Astrocyte (in vitro differentiated cells and primary cell): ENCODE results near the gene XRN2. TPM values are rescaled to one million over a fixed set of nuclear protein-coding genes. Genes with fewer than 3 reads are reported as not detected.

ENCODE experiments used
- DNase-seq: peaks from one replicate; pipeline ENCODE4 v3.0.0-alpha.2; 2010; ENCODE audit warnings: low read depth
- FAIRE-seq: peaks from 2 replicates; lab custom pipeline; 2011; peaks lifted over from hg19 to GRCh38; lab: Jason Lieb, UNC
- H2AFZ ChIP-seq: 2 replicates; pipeline ENCODE4 v1.6.0; 2012; ENCODE audit warnings: low read depth, low read length, inconsistent platforms
- H3K27ac ChIP-seq: 2 replicates; pipeline ENCODE4 v1.5.1; 2011; ENCODE audit warnings: low read depth, low read length, inconsistent platforms
- H3K27me3 ChIP-seq: 2 replicates; pipeline ENCODE4 v1.6.0; 2011; ENCODE audit warnings: low read length, inconsistent platforms; ENCODE audit not compliant: insufficient read depth
- H3K36me3 ChIP-seq: 2 replicates; pipeline ENCODE4 v1.5.1; 2011; ENCODE audit warnings: low read length, inconsistent platforms; ENCODE audit not compliant: insufficient read depth
- H3K4me1 ChIP-seq: 2 replicates; pipeline ENCODE4 v1.5.1; 2011; ENCODE audit warnings: low read length, inconsistent platforms; ENCODE audit not compliant: insufficient read depth
- H3K4me2 ChIP-seq: 2 replicates; pipeline ENCODE4 v1.6.0; 2012; ENCODE audit warnings: low read length, inconsistent platforms
- H3K4me3 ChIP-seq: 2 replicates; pipeline ENCODE4 v1.5.1; 2011; ENCODE audit warnings: low read depth, mild to moderate bottlenecking, low read length, inconsistent platforms; ENCODE audit not compliant: insufficient read depth
- H3K79me2 ChIP-seq: 2 replicates; pipeline ENCODE4 v1.6.0; 2012; ENCODE audit warnings: mild to moderate bottlenecking, low read length, inconsistent platforms; ENCODE audit not compliant: insufficient read depth
- H3K9ac ChIP-seq: 2 replicates; pipeline ENCODE4 v1.6.0; 2012; ENCODE audit warnings: mild to moderate bottlenecking, low read length, inconsistent platforms
- H3K9me3 ChIP-seq: 2 replicates; pipeline ENCODE4 v1.5.1; 2012; ENCODE audit warnings: low read depth, mild to moderate bottlenecking, low read length, inconsistent platforms; ENCODE audit not compliant: insufficient read depth
- H4K20me1 ChIP-seq: 2 replicates; pipeline ENCODE4 v1.6.0; 2012; ENCODE audit warnings: low read length, inconsistent platforms; ENCODE audit not compliant: insufficient read depth
- H3K27ac Mint-ChIP-seq: one replicate; pipeline ENCODE4 v1.8.0; 2021; ENCODE audit warnings: mild to moderate bottlenecking, mixed read lengths; ENCODE audit not compliant: unreplicated experiment
- H3K27me3 Mint-ChIP-seq: one replicate; pipeline ENCODE4 v1.8.0; 2021; ENCODE audit warnings: low read depth, mixed read lengths; ENCODE audit not compliant: unreplicated experiment
- H3K36me3 Mint-ChIP-seq: one replicate; pipeline ENCODE4 v1.8.0; 2021; ENCODE audit warnings: low read depth, mixed read lengths; ENCODE audit not compliant: unreplicated experiment
- H3K4me1 Mint-ChIP-seq: one replicate; pipeline ENCODE4 v1.8.0; 2021; ENCODE audit warnings: low read depth, mixed read lengths; ENCODE audit not compliant: unreplicated experiment
- H3K4me3 Mint-ChIP-seq: one replicate; pipeline ENCODE4 v1.8.0; 2021; ENCODE audit warnings: mild to moderate bottlenecking, moderate library complexity, mixed read lengths; ENCODE audit not compliant: unreplicated experiment
- H3K9me3 Mint-ChIP-seq: one replicate; pipeline ENCODE4 v1.8.0; 2021; ENCODE audit warnings: mild to moderate bottlenecking, mixed read lengths; ENCODE audit not compliant: unreplicated experiment
- EZH2 ChIP-seq: IDR thresholded peaks from 2 replicates; pipeline ENCODE4 v1.6.1; 2012; ENCODE audit warnings: mild to moderate bottlenecking, low read length, inconsistent platforms; ENCODE audit not compliant: insufficient read depth
- total RNA-seq: library from RNA; stranded (reverse); gene quantifications from 2 replicates; pipeline ENCODE4 v1.2.1, GENCODE V29; 2021
- TF ChIP-seq, protein P1 (sequence below): IDR thresholded peaks from 2 replicates; pipeline ENCODE4 v1.5.1; 2011; ENCODE audit warnings: low read depth, mild to moderate bottlenecking, inconsistent platforms, low read length, moderate library complexity; ENCODE audit not compliant: insufficient read depth

XRN2 gene
- total RNA-seq, 1 donor from 2014 or later = 74.5 TPM

DNA sequence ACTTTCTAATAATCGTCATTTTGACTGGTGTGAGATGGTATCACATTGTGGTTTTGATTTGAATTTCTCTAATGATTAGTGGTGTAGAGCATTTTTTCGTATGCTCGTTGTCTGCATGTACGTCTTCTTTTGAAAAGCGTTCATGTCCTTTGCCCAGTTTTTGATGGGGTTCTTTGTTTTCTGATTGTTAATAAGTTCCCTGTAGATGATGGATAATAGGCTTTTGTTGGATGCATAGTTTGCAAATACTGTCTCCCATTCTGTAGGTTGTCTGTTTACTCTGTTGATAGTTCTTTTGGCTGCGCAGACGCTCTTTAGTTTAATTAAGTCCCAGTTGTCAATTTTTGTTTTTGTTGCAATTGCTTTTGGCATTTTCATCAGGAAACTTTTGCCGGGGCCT lies 32.3 kb upstream of the XRN2 start:
- Histone ChIP-seq H3K79me2 (no peaks in the 10 kb centered on the region), H3K9ac (no peak overlapping the region), H3K27me3 (no peaks in the 10 kb centered on the region), H3K36me3 (no peaks in the 10 kb centered on the region), H2AFZ (no peak overlapping the region), H4K20me1 (no peaks in the 10 kb centered on the region), H3K4me1 (no peaks in the 10 kb centered on the region), H3K4me2 (no peak overlapping the region), H3K9me3 (peaks cover 10% of the 10 kb centered on the region), H3K4me3 (no peak overlapping the region), H3K27ac (no peak overlapping the region)
- Mint-ChIP-seq H3K9me3 (peaks cover 15% of the 10 kb centered on the region), H3K27ac (no peak overlapping the region), H3K27me3 (peaks cover 11% of the 10 kb centered on the region), H3K36me3 (peaks cover 3% of the 10 kb centered on the region), H3K4me1 (peaks cover 6% of the 10 kb centered on the region), H3K4me3 (no peak overlapping the region)
- no peak for FAIRE-seq
- no peak for DNase-seq
- TF ChIP-seq EZH2 = no peak
- TF ChIP-seq, protein P1, sequence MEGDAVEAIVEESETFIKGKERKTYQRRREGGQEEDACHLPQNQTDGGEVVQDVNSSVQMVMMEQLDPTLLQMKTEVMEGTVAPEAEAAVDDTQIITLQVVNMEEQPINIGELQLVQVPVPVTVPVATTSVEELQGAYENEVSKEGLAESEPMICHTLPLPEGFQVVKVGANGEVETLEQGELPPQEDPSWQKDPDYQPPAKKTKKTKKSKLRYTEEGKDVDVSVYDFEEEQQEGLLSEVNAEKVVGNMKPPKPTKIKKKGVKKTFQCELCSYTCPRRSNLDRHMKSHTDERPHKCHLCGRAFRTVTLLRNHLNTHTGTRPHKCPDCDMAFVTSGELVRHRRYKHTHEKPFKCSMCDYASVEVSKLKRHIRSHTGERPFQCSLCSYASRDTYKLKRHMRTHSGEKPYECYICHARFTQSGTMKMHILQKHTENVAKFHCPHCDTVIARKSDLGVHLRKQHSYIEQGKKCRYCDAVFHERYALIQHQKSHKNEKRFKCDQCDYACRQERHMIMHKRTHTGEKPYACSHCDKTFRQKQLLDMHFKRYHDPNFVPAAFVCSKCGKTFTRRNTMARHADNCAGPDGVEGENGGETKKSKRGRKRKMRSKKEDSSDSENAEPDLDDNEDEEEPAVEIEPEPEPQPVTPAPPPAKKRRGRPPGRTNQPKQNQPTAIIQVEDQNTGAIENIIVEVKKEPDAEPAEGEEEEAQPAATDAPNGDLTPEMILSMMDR = no peak

DNA sequence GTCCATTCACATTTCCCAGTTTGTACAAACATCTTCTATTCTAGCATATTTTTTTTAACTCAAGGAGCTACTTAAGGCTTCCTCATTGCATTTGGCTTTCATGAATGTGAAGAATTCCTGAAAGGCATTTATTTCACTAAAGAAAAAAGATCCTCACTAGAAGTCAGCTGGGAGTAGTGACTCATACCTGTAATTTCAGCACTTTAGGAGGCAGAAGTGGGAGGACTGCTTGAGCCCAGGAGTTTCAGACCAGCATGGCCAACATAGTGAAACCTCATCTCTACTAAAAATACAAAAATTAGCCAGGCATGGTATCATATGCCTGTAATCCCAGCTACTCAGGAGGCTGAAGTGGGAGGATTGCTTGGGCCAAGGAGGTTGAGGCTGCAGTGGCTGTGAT lies 30.9 kb upstream of the XRN2 start:
- Histone ChIP-seq H3K9me3 (peaks cover 3% of the 10 kb centered on the region), H3K27ac (no peak overlapping the region), H3K79me2 (no peaks in the 10 kb centered on the region), H3K4me3 (no peak overlapping the region), H3K9ac (no peak overlapping the region), H3K4me1 (no peaks in the 10 kb centered on the region), H3K27me3 (no peaks in the 10 kb centered on the region), H2AFZ (no peak overlapping the region), H3K4me2 (no peak overlapping the region), H4K20me1 (no peaks in the 10 kb centered on the region), H3K36me3 (no peaks in the 10 kb centered on the region)
- Mint-ChIP-seq H3K27me3 (peaks cover 11% of the 10 kb centered on the region), H3K36me3 (no peaks in the 10 kb centered on the region), H3K4me3 (no peak overlapping the region), H3K4me1 (peaks cover 6% of the 10 kb centered on the region), H3K9me3 (peaks cover 10% of the 10 kb centered on the region), H3K27ac (no peak overlapping the region)
- DNase-seq = peak; percentile 50
- TF ChIP-seq EZH2 = no peak
- no peak for FAIRE-seq

DNA sequence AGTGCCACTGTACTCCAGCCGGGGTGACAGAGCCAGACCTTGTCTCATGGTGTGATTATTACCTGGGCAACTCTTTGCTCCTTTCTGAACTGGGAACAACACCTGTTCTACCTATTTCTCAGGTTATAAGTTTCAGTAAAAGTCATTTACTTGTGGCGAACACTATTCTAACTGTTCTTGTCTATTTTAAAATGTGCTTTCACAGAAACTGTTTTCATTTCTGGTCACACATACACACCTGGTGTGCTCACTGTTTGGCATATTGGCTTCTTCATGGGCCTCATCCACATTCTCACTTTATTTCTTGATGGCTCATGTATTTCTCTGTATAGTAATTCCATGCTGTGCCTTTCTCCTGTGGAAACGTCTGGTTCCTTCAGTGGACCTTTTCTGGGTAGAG lies 30.5 kb upstream of the XRN2 start:
- no peak for DNase-seq
- H4K20me1 ChIP-seq = no peaks in the 10 kb centered on the region
- H3K27me3 ChIP-seq = no peaks in the 10 kb centered on the region
- H3K79me2 ChIP-seq = no peaks in the 10 kb centered on the region
- Mint-ChIP-seq H3K4me3 (no peak overlapping the region), H3K9me3 (peaks cover 8% of the 10 kb centered on the region), H3K27ac (no peak overlapping the region), H3K4me1 (peaks cover 6% of the 10 kb centered on the region), H3K36me3 (no peaks in the 10 kb centered on the region), H3K27me3 (peaks cover 11% of the 10 kb centered on the region)
- H3K4me3 ChIP-seq = no peak overlapping the region
- H2AFZ ChIP-seq = no peak overlapping the region
- peaks cover 3% of the 10 kb centered on the region for H3K9me3 ChIP-seq
- H3K27ac ChIP-seq = no peak overlapping the region
- TF ChIP-seq EZH2 = no peak
- TF ChIP-seq, protein P1 = no peak
- H3K4me1 ChIP-seq = no peaks in the 10 kb centered on the region
- FAIRE-seq = no peak
- no peak overlapping the region for H3K9ac ChIP-seq
- H3K4me2 ChIP-seq = no peak overlapping the region
- no peaks in the 10 kb centered on the region for H3K36me3 ChIP-seq
